HG03571 (cell line): ENCODE data around the gene UNC13D.
"Not testable (repeated sequence)": the region's sequence is repeated elsewhere in the genome, so short reads cannot be mapped to it uniquely, and the experiment has no call there.

Source experiments
- ATAC-seq: cut with Tn5 transposase; IDR thresholded peaks from one replicate; pipeline ENCODE4 v1.9.1; 2021; ENCODE audit not compliant: unreplicated experiment

The UNC13D gene

GRCh38 chr17:75875182-75875939 is 31.2 kb upstream of the UNC13D start:
- ATAC-seq, result no peak

GRCh38 chr17:75874323-75875181 is 30.3 kb upstream of the UNC13D start:
- ATAC-seq, result no peak

DNA sequence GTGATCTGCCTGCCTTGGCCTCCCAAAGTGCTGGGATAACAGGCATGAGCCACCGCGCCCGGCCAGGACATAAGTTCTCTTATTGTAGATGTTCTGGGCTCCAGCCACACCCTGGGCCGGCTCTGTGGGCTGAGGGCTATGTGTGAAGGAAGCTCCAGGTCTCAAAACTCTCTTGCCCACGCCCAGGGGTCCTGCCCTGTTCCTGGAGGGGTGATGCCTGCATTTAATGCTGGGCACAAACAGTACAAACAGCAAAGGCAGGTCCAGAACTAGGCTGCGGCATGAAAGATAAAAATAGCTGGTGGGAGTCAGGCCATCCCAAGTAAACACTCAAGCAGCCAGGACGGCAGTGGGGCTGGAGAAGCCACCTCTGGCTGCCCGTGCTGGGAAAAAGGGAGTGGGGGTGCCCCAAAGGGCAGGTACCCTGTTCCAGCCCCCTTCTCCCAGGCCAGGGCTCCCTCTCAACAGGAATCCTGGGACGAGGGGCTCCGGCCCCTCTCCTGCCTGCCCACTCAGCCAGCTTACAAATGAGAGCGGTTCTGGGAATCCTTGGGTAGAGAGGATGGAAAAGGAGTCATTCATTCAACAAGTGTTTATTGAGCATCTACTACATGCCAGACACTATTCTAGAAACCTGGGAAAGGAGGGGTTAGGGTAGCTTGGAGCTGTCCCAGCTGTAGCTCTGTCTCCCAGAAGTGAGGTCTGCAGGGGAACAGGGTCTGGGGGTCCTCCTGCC is 29.6 kb upstream of the UNC13D start:
- no peak for ATAC-seq

GRCh38 chr17:75872434-75873351 is 28.5 kb upstream of the UNC13D start:
- no peak for ATAC-seq

- ATAC-seq, result not testable (repeated sequence)
These were observed 26.0 kb upstream of the UNC13D start for GRCh38 chr17:75870228-75870627.

DNA sequence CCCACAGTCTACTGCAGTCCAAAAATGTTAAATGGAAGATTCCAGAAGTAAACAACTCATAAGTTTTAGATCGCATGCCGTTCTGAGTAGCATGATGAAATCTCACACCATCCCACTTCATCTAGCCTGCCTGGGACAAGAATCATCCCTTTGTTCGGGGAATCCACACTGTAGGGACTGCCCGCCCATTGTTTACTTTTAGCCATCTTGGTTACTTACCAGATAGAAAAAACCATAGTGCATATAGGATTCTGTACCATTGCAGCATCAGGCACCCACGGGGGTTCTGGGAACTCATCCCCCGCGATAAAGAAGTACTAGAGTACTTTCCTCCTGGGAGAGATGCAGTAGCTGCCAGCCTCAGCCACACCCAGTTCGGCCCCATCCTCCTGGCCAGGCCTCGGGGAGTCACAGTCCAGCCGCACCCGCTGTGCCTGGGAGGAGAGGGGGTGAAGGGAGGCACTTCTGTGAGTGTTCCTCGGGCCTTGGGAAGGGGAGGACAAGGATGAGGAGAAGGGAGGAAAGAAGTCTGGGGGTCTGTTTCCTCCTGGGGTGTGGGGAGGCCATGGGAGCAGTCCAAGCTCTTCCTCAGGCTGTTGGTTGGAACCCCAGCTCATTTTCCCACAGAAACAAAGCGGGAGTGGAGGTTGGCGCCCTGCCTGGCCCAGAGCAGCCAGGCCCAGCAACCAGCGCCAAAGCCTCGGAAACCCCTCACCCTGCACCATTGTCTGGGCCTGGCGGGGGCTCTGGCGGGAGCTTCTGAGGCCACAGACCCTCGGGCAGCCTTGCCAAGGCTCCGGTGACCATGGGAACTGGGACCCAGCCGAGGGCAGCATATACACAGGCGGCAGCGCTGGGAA is 25.3 kb upstream of the UNC13D start:
- ATAC-seq, result no peak

DNA sequence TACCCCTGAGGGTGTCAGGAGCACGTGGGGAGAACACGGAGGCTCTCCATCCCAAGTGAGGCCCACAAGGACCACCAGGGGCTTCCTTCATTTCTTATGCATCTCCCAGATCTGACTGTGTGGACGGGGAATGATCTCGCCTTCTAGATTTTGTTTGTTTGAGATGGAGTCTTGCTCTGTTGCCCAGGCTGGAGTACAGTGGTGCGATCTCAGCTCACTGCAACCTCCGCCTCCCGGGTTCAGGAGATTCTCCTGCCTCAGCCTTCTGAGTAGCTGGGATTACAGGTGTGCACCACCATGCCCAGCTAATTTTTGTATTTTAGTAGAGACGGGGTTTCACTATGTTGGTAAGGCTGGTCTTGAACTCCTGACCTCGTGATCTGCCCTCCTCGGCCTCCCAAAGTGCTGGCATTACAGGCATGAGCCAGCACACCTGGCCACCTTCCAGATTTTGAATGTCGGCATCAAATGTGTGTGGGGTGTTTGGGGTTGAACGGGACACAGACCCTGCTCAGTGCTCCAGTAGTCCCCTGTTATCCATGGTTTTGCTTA is 24.6 kb upstream of the UNC13D start:
- ATAC-seq, result not testable (repeated sequence)

- ATAC-seq, result not testable (repeated sequence)
These were observed 21.4 kb upstream of the UNC13D start for GRCh38 chr17:75865404-75866188.

DNA sequence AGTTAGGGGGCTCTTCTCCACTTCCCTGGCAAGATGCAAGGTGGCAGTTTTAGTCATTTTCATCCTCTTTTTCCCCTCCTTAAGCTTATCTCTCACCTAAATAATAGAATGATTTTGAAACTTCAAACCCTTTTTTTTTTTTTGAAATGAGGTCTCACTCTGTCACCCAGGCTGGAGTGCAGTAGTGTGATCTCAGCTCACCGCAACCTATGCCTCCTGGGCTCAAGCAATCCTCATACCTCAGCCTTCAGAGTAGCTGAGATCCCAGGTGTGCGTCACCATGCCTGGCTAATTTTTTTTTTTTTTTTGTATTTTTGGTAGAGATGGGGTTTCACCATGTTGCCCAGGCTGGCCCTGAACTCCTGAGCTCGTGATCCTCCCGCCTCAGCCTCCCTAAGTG is 20.7 kb upstream of the UNC13D start:
- not testable (repeated sequence) for ATAC-seq

DNA sequence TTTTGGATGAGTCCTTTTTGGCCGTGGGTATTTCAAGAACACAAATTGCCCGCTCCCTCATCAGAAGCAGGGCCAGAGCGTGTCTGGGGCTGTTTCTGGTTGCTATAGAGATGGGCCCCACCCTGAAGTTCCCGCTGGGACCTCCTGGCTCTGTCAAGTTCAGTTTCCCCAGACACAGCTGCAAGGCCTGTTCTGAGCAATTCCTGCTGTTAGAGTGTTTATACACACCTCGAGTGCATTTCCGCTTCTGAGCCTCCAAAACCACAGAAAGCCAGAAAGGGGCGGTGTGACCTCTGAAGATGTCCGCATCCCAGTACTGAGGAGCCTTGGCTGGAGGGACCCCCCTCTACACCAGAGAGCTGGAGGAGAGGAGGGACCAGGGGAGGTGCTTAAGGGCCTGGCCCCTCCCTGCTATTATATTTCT is 20.3 kb upstream of the UNC13D start:
- ATAC-seq, result peak; percentile 81

- no peak for ATAC-seq
These were observed 17.7 kb upstream of the UNC13D start for GRCh38 chr17:75861927-75862317.

GRCh38 chr17:75859358-75859757 is 15.2 kb upstream of the UNC13D start:
- ATAC-seq, result not testable (repeated sequence)

DNA sequence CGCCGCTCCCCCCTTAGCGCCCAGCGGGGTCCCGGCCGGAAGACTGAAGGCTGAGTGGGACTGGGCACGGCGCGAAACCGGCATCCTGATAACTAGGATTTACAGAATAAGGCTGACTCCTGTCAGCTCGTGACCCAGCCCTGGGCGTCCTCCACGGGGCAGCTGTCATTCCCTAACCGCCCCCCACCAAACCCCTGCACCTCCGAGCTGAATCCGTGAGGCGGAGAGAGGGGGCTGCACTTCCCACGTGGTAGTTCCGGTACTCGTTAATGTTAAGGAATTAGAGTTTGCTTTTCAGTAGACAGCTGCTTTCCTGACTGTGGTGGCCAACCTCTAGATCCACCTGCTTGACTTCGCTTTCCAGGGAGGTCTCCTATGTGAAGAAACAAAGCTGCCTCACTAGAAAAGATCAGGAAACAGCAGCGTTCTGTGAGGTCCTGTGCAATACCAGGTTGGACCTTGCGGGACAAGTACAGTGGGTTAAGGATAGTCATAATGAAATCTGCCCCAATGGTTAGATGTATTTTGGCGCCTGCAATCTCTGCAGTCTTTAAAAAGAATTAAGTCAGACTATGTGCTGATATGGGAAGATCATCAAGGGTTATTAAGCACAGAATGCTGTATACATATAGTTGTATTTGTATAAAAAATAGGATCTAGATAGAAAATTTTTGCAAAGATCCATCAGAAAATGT is 12.0 kb upstream of the UNC13D start:
- ATAC-seq, result no peak

DNA sequence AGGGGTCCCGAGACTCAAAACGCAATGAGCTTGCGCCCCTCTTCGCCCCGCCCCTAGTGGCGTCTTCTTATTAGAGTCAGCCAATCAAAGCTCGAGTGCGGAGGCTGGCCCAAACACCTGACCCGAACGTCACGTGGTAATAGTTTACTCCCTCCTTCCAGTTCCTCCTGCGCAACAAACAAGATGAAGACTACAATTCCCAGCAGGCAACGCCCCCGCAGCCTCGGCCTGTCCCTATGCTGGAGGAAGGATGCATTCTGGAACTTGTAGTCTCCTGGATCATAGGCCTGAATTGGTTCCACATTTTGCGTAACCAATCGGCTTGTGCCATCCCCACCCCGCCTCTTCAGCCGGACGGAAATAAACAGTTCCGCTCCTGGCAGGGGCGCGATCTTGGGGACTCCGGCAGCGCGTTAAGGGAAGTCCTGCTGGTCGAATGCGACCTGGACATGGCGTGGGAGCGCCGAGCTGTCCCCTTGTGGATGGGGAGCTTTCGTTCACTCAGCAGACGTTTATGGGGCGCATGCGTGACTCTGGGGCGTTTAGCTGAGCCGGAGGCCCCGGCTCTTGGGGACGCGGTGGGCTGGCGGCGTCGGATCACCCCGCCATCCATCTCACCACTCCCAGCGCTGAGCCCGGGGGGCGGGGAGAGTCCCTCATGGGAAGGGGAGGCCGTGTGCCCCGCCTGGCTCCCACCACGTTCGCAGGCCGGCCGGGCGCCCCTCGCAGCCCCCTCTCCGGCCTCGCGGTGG is 11.3 kb upstream of the UNC13D start, which contains the start of gene WBP2:
Gene WBP2 (minus strand): TSS at position 26 of the 752 bp plus-strand sequence. CDS start 38 bp downstream, outside the sequence.
- peak; percentile 74 for ATAC-seq

- ATAC-seq, result peak; percentile 0
These were observed 10.7 kb upstream of the UNC13D start for GRCh38 chr17:75854881-75855309.

GRCh38 chr17:75854101-75854748 is 10.0 kb upstream of the UNC13D start:
- ATAC-seq, result no peak
